GM21786 (cell line): Measurements from ENCODE around the gene CDH8.

Source experiments
- ATAC-seq: cut with Tn5 transposase; IDR thresholded peaks from one replicate; pipeline ENCODE4 v1.9.1; 2021; ENCODE audit not compliant: unreplicated experiment

The CDH8 gene

GRCh38 chr16:62036101-62036801 lies at the start of gene CDH8:
Gene CDH8 (minus strand): TSS chr16:62036438. CDS start chr16:62021403, 15,035 bp downstream.
- ATAC-seq = no peak

GRCh38 chr16:62079236-62079635 lies 43.0 kb upstream of the CDH8 start:
- no peak for ATAC-seq

- ATAC-seq = no peak
Measured at GRCh38 chr16:62077998-62078397, 41.8 kb upstream of the CDH8 start.

GRCh38 chr16:62076886-62077285 lies 40.6 kb upstream of the CDH8 start:
- no peak for ATAC-seq

DNA sequence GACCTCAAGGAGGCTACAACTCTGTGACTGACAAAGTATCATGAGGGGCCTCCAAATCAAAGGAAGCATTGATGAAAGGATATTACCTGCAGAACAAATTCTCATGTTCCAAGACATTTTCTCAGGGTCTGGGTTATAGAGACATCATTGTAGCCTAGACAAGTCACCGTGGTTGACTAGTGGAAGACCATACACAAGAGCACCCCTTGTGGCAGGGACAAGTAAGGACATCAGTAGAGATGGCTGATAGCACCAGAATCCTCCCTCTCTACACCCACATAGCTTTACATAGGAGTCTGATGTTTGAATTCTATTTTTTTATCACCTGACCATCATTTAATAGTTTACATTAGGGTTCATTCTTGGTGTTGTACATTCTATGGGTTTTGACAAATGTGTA lies 32.5 kb upstream of the CDH8 start:
- ATAC-seq = no peak

DNA sequence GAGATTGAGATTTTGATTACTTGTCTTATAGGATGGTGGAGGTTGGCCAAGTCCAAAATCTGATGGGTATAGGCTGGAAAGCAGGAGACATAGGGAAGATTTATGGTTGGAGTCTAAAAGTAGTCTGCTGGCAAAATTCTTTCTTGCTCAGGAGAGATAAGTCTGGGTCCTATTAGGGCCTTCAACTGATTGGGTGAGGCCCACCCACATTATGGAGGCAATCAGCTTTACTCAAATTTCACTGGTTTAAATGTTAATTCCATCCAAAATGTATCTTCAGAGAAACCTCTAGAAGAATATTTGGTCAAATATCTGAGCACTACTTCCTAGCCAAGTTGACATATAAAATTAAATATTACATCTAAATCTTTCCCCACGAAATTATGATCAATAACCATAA lies 31.7 kb upstream of the CDH8 start:
- no peak for ATAC-seq

- no peak for ATAC-seq
Measured at GRCh38 chr16:62067182-62067581, 30.9 kb upstream of the CDH8 start.

GRCh38 chr16:62066747-62067146 lies 30.5 kb upstream of the CDH8 start:
- no peak for ATAC-seq

GRCh38 chr16:62064173-62064572 lies 27.9 kb upstream of the CDH8 start:
- ATAC-seq = no peak

DNA sequence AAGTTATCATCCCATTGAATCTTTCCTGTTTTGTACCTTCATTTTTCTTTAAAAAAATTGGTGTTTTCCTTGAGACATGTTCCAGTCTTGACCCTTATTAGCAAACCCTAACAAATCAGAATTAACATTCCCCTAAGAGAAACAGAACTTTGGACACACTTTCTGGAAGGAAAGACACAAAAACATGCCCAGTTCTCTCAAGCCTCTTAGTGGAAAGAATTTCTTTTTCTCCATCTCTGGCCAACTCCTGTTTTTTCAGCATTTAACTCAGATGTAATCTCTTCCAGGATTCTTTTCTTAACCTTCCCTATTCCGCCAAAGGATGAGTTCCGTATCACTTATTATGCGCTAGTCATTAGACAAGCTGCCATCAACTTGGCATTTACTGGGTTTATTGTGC lies 23.9 kb upstream of the CDH8 start:
- ATAC-seq = no peak

GRCh38 chr16:62059527-62059926 lies 23.3 kb upstream of the CDH8 start:
- no peak for ATAC-seq

DNA sequence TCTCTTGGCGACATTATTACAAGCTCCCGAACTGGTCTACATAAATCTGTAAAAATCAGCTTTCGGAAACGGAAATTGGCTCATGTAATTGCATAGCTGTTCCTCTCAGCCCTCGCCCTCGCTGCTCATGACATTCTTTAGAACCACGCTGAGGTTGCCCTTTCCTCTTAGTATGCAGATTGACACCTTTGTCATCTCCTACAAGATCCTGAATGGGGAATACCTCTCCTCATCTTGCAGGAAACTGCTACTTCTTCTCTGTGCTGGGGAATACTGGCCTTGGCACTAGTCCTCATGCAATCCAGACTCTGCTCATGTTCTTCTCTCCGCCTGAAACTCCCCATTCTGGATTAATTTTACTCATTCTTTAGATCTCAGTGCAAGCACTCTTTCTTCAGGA lies 22.2 kb upstream of the CDH8 start:
- no peak for ATAC-seq

- ATAC-seq = no peak
Measured at GRCh38 chr16:62051942-62052341, 15.7 kb upstream of the CDH8 start.

DNA sequence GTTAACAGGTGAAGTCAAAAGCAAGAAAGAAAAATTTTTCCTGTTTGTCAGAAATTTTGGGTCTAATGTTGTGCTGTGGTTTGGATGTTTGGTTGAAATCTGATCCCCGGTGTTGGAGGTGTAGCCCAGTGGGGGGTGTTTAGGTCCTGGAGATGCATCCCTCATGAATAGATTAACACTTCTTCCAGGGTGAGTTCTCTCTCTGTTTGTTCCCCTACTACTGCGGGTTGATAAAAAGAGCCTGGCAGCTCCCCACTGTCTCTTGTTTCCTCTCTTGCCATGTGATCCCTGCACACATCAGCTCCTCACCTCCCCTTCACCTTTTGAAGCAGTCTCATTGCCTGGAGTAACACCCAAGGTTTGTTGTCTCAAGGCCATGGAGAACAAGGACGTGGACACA lies 14.6 kb upstream of the CDH8 start:
- ATAC-seq = no peak

DNA sequence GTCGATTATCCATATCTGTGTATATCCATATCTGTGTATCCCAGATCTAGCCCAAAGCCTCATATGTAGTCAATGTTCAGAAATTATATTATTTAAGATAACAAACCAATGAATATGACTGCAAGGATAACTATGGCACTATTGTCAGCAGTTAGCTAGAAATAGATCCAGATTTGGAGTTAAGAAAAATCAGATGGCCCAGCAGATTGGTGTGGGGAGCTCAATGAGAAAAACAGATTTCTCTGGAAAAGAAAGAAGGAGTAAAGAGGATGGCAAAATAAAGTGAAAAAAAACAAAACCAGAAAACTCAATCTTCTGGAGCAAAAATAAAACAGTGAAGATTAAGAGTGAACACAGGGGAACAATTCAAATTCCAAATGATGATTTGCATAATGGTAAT lies 10.6 kb upstream of the CDH8 start:
- no peak for ATAC-seq

GRCh38 chr16:62041401-62041800 lies 5.2 kb upstream of the CDH8 start:
- ATAC-seq = no peak

DNA sequence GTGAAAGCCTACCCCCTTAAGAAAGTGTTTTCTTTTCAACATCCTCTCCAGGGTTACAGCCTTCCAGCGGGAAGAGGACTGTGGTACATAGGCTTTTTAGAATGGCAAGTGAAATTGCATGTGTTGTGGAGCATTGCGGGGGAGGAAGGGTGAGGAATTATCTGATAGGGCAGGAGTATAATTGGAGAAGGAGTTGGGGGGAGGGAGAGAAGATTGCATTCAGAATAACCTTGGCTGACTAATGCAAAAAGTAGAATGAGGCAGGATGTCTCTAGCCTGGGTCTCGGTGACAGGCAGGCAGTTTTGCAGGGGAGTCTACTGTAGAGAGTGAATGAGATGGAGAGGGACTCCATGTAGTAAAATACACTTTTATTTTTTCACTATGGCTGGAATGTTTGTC lies 2.4 kb upstream of the CDH8 start:
- ATAC-seq = no peak

GRCh38 chr16:62038225-62038624 lies 2.0 kb upstream of the CDH8 start:
- ATAC-seq = no peak

- ATAC-seq = no peak
Measured at GRCh38 chr16:62036802-62037135, 531 bp upstream of the CDH8 start.

DNA sequence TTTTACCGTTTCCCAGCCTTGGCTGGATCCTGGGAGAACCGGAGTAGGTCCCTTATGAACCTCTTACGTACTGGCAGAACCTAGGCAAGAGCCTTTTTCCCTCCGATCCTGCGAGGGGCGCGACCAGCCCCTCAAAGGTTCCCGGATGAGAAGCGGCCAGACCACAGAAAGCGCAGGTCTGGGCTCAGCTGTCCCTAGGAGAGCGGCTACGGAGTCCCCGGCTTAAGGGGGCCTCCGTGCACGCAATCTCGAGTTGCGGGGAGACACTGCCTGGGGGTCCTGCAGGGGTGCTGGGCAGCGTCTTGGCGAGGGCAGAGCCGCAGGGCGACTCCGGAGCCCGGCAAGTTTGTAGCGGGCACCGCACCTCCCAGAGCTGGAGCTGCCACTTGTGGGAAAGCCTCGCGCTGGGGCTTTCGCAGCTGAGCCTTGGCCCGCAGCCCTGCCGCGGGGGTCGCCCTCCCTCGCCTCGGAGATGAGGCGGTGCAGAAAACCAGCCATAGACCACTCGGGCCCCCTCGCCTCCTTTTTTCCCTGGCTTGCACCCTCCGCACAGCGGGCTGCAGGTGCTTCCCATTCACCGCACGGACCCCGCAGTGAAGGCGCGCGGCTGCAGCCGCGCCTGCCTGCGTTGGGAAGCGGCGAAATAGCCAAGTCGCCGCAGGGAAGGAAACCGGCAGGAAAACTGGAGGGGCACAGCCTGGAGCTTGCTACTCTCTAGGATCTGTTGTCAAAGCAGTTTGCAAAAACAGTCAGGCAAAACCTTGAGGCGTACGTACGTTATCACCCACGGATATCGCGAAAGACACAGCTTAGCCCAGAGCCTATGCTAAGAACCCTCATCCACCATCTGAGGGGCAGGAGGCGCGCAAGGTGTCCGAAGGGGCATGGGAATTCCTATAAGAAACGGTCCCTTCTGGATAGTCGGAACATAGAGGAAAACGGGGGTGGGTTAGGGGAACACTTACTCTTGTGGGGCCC lies 834 bp downstream of the CDH8 start:
- no peak for ATAC-seq

GRCh38 chr16:62034231-62035114 lies 1.8 kb downstream of the CDH8 start:
- no peak for ATAC-seq
